Left ventricle myocardium superior (tissue), 1 donor: ENCODE measurements around the gene NELL1. TPM values are rescaled to one million over a fixed set of nuclear protein-coding genes. Genes with fewer than 3 reads are reported as not detected.

Source experiments
- ATAC-seq: fragments of 200-7000 bp; cut with Tn5 transposase; one replicate; pipeline ENCODE4 v1.9.1; 2020; ENCODE audit warnings: mild to moderate bottlenecking, moderate library complexity
- DNase-seq: peaks from one replicate; pipeline ENCODE4 v3.0.0-alpha.2; 2020
- intact Hi-C: fragments of 100-400 bp; cut with micrococcal nuclease; formaldehyde crosslinking; loops from one replicate; pipeline ENCODE4 v1.11.0; 2022
- total RNA-seq: library from RNA; stranded (reverse); fragmentation: NEBNext Ultra II Directional; extraction: Animal tissue kit (Norgen Biotek cat#: 25700); gene quantifications from one replicate; pipeline ENCODE4 v1.2.1, GENCODE V29; 2021
- donor health status: DM: no; HTN: yes; CAD: no; lungs with severe emphysema.

NELL1 gene
- total RNA-seq, 1 donor from 2014 or later: not detected

- DNase-seq (no peak), ATAC-seq (no peak)
- intact Hi-C loops: no loop called here
Observed at GRCh38 chr11:21040630-21041029, 371.2 kb downstream of the NELL1 start.

GRCh38 chr11:21048626-21049025, 379.2 kb downstream of the NELL1 start:
- no peak for ATAC-seq
- intact Hi-C loops: no loop called here
- DNase-seq: no peak

GRCh38 chr11:21053466-21053865, 384.1 kb downstream of the NELL1 start:
- intact Hi-C loops: no loop called here
- DNase-seq: no peak
- no peak for ATAC-seq

GRCh38 chr11:21056644-21057043, 387.3 kb downstream of the NELL1 start:
- intact Hi-C loops: no loop called here
- DNase-seq (no peak), ATAC-seq (no peak)

- DNase-seq (no peak), ATAC-seq (no peak)
- intact Hi-C loops: no loop called here
Observed at GRCh38 chr11:21059879-21060278, 390.5 kb downstream of the NELL1 start.

GRCh38 chr11:21066030-21066429, 396.6 kb downstream of the NELL1 start:
- DNase-seq: no peak
- intact Hi-C loops: no loop called here
- no peak for ATAC-seq

- no peak for ATAC-seq
- no peak for DNase-seq
- intact Hi-C loops: no loop called here
Observed at GRCh38 chr11:21068886-21069285, 399.5 kb downstream of the NELL1 start.

- no peak for ATAC-seq
- no peak for DNase-seq
- intact Hi-C loops: no loop called here
Observed at GRCh38 chr11:21069909-21070308, 400.5 kb downstream of the NELL1 start.

- DNase-seq (no peak), ATAC-seq (no peak)
- intact Hi-C loops: no loop called here
Observed at GRCh38 chr11:21072558-21072957, 403.2 kb downstream of the NELL1 start.

GRCh38 chr11:21082853-21083252, 413.5 kb downstream of the NELL1 start:
- intact Hi-C loops: no loop called here
- DNase-seq (no peak), ATAC-seq (no peak)

- ATAC-seq (no peak), DNase-seq (no peak)
- intact Hi-C loops: no loop called here
Observed at GRCh38 chr11:21088930-21089329, 419.5 kb downstream of the NELL1 start.

- DNase-seq (no peak), ATAC-seq (no peak)
- intact Hi-C loops: no loop called here
Observed at GRCh38 chr11:21104641-21105040, 435.3 kb downstream of the NELL1 start.

GRCh38 chr11:21105196-21105917, 436.0 kb downstream of the NELL1 start:
- no peak for ATAC-seq
- no peak for DNase-seq
- intact Hi-C loops: no loop called here

- intact Hi-C loops: no loop called here
- ATAC-seq (no peak), DNase-seq (no peak)
Observed at GRCh38 chr11:21109341-21109740, 440.0 kb downstream of the NELL1 start.

GRCh38 chr11:21110415-21110814, 441.0 kb downstream of the NELL1 start:
- ATAC-seq (no peak), DNase-seq (no peak)
- intact Hi-C loops: no loop called here

- intact Hi-C loops: no loop called here
- DNase-seq (no peak), ATAC-seq (no peak)
Observed at GRCh38 chr11:21113876-21114275, 444.5 kb downstream of the NELL1 start.

GRCh38 chr11:21116009-21116408, 446.6 kb downstream of the NELL1 start:
- intact Hi-C loops: no loop called here
- ATAC-seq (no peak), DNase-seq (no peak)

- DNase-seq (no peak), ATAC-seq (no peak)
- intact Hi-C loops: no loop called here
Observed at GRCh38 chr11:21119411-21119810, 450.0 kb downstream of the NELL1 start.

- DNase-seq (no peak), ATAC-seq (no peak)
- intact Hi-C loops: no loop called here
Observed at GRCh38 chr11:21121991-21122390, 452.6 kb downstream of the NELL1 start.

GRCh38 chr11:21122523-21122922, 453.1 kb downstream of the NELL1 start:
- DNase-seq (no peak), ATAC-seq (no peak)
- intact Hi-C loops: no loop called here

GRCh38 chr11:21132146-21132720, 462.8 kb downstream of the NELL1 start:
- intact Hi-C loops: loop anchor here (10.0 kb wide), 1 partner anchor 163 kb away; no protein-coding TSS in a partner anchor
- ATAC-seq (no peak), DNase-seq (no peak)
